Choroid plexus epithelial cell (primary cell): Measurements from ENCODE around the gene CITED4.

Source experiments
- DNase-seq: peaks from one replicate; pipeline ENCODE4 v3.0.0-alpha.2; 2010; ENCODE audit warnings: low read depth
- H3K4me3 ChIP-seq: 2 replicates; pipeline ENCODE4 v1.5.1; 2011; ENCODE audit warnings: low read depth, mild to moderate bottlenecking, control low read depth, low read length, moderate library complexity
- CTCF ChIP-seq: conservative IDR thresholded peaks from 2 replicates; pipeline ENCODE4 v1.5.1; 2011; ENCODE audit warnings: low read depth, mild to moderate bottlenecking, control low read depth, inconsistent platforms, low read length, moderate library complexity

Gene CITED4

GRCh38 chr1:40887012-40887378 lies 24.8 kb upstream of the CITED4 start:
- no peak for DNase-seq
- no peak for TF ChIP-seq CTCF
- no peak overlapping the region for H3K4me3 ChIP-seq

- no peak for DNase-seq
- no peak for TF ChIP-seq CTCF
- no peak overlapping the region for H3K4me3 ChIP-seq
These were observed 24.3 kb upstream of the CITED4 start for GRCh38 chr1:40886318-40887011.

- no peak for DNase-seq
- peak overlapping the region; percentile 46 for H3K4me3 ChIP-seq
- no peak for TF ChIP-seq CTCF
These were observed 22.1 kb upstream of the CITED4 start for GRCh38 chr1:40884055-40884795.

- TF ChIP-seq CTCF = no peak
- no peak overlapping the region for H3K4me3 ChIP-seq
- no peak for DNase-seq
These were observed 18.8 kb upstream of the CITED4 start for GRCh38 chr1:40880813-40881549.

- TF ChIP-seq CTCF = no peak
- no peak for DNase-seq
- no peak overlapping the region for H3K4me3 ChIP-seq
These were observed 17.5 kb upstream of the CITED4 start for GRCh38 chr1:40879482-40880175.

- DNase-seq = no peak
- no peak for TF ChIP-seq CTCF
- H3K4me3 ChIP-seq = no peak overlapping the region
These were observed 16.7 kb upstream of the CITED4 start for GRCh38 chr1:40878906-40879305.
